Measurements from ENCODE around the gene RNF145. TPM values are rescaled to one million over a fixed set of nuclear protein-coding genes. Genes with fewer than 3 reads are reported as not detected.
A peak's percentile ranks its signal among the peaks of the same experiment; 100 is the strongest.

Gene RNF145
- total and polyA plus RNA-seq, 8 donors, result 7.0 to 96.9 (median 45.8) TPM

DNA sequence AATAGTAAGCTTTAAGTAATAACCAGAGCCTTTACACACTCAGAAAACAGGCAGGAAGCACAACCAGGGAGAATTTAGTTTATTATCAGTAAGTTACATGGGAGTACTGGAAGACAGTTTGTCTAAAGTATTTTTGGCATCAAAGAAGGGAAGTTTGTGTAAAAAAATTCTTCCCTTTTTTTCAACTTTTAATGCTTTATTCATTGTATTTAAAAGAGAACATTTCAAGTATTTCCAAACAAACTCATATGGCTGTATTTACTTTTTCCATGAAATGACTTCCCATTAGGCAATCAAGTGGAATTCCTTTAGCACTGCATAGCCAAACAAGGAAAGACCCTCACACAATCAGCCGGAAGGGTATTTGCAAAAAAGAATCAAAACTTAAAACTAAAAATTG lies 26.7 kb downstream of the RNF145 start:
- H3K9me3 ChIP-seq, result no peaks in the 10 kb centered on the region
- peaks cover 33 to 99% (median 68%) of the 10 kb centered on the region in 4 donors for H3K4me1 ChIP-seq
- intact Hi-C loops (cut with DNase I; ENCODE audit: low total_unique reads), result no loop called here
- no peaks in the 10 kb centered on the region for H3K27me3 ChIP-seq
- 51 to 69% (median 59%) methylated on average over 1 of the region's 1 CpG for WGBS, 5 donors
- no peak for TF ChIP-seq POLR2AphosphoS5 (IDR thresholded peaks at IDR 0.05)
- peaks cover 0 to 8% (median 3%) of the 10 kb centered on the region in 4 donors for H3K36me3 ChIP-seq
- DNase-seq, result peak in 1 of 2 donors; percentile 45
- no peak overlapping the region for H3K4me3 ChIP-seq
- peak overlapping the region in 4 of 5 donors; percentile 16 to 75 (median 46) for H3K27ac ChIP-seq

DNA sequence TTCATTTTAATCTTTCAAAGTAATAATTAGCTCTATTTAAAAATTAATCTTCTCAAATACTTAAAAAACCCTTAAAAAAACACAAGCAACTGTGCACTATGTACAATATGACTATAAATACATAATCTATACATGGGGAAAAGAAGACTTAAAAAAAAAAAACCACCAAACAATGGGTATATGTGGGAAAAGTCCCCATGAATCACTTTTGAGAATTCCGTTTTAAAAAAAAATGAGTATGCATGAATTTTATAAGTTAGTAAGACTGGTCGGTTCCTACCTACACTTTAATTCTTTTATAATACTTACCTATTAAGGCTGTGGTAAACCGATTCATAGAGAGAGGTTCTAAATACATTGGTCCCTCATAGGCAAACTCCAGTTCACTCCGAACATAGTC lies 27.7 kb downstream of the RNF145 start:
- DNase-seq, result no peak
- H3K4me1 ChIP-seq, result peaks cover 24 to 96% (median 60%) of the 10 kb centered on the region in 4 donors
- intact Hi-C loops (cut with DNase I; ENCODE audit: low total_unique reads), result no loop called here
- no peak for TF ChIP-seq EP300 (IDR thresholded peaks at IDR 0.05)
- TF ChIP-seq POLR2A (IDR thresholded peaks at IDR 0.05), result no peak
- TF ChIP-seq, protein P1, sequence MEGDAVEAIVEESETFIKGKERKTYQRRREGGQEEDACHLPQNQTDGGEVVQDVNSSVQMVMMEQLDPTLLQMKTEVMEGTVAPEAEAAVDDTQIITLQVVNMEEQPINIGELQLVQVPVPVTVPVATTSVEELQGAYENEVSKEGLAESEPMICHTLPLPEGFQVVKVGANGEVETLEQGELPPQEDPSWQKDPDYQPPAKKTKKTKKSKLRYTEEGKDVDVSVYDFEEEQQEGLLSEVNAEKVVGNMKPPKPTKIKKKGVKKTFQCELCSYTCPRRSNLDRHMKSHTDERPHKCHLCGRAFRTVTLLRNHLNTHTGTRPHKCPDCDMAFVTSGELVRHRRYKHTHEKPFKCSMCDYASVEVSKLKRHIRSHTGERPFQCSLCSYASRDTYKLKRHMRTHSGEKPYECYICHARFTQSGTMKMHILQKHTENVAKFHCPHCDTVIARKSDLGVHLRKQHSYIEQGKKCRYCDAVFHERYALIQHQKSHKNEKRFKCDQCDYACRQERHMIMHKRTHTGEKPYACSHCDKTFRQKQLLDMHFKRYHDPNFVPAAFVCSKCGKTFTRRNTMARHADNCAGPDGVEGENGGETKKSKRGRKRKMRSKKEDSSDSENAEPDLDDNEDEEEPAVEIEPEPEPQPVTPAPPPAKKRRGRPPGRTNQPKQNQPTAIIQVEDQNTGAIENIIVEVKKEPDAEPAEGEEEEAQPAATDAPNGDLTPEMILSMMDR (IDR thresholded peaks at IDR 0.05), result no peak
- TF ChIP-seq POLR2AphosphoS5 (IDR thresholded peaks at IDR 0.05), result no peak
- H3K9me3 ChIP-seq, result no peaks in the 10 kb centered on the region
- peaks cover 0 to 5% (median 2%) of the 10 kb centered on the region in 4 donors for H3K36me3 ChIP-seq
- WGBS, 5 donors, result 84 to 92% (median 90%) methylated on average over 4 of the region's 4 CpGs
- peak overlapping the region in 1 of 5 donors; percentile 75 for H3K27ac ChIP-seq
- H3K27me3 ChIP-seq, result no peaks in the 10 kb centered on the region
- H3K4me3 ChIP-seq, result no peak overlapping the region

DNA sequence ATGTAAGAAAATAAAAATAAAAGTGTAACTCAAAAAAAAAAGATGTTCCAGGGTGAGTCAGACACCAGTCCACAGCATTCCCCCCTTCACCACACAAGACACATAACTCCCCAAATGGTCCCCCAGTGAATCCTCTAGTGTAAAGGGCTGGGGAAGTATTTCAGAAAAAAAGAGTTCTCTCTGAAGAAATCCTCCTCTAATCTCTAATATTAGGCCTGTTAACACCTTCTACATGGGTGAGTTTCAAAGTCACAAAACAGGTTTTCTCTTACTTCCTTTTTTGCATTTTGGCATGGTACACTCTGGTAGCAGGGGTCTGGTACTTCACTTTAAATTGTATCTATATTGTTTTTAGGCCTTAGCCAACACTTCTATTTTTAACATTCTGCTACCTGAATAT lies 28.2 kb downstream of the RNF145 start:
- DNase-seq, result peak in 1 of 2 donors; percentile 27
- Histone ChIP-seq H3K4me3 (no peak overlapping the region), H3K27me3 (no peaks in the 10 kb centered on the region), H3K27ac (peak overlapping the region in 2 of 5 donors; percentile 75), H3K4me1 (peaks cover 24 to 97% (median 60%) of the 10 kb centered on the region in 4 donors), H3K36me3 (peaks cover 0 to 9% (median 7%) of the 10 kb centered on the region in 4 donors), H3K9me3 (no peaks in the 10 kb centered on the region)
- intact Hi-C loops (cut with DNase I; ENCODE audit: low total_unique reads), result no loop called here
- TF ChIP-seq, protein P1 (IDR thresholded peaks at IDR 0.05), result no peak
- no peak for TF ChIP-seq EP300 (IDR thresholded peaks at IDR 0.05)
- no peak for TF ChIP-seq POLR2AphosphoS5 (IDR thresholded peaks at IDR 0.05)
- TF ChIP-seq POLR2A (IDR thresholded peaks at IDR 0.05), result no peak

DNA sequence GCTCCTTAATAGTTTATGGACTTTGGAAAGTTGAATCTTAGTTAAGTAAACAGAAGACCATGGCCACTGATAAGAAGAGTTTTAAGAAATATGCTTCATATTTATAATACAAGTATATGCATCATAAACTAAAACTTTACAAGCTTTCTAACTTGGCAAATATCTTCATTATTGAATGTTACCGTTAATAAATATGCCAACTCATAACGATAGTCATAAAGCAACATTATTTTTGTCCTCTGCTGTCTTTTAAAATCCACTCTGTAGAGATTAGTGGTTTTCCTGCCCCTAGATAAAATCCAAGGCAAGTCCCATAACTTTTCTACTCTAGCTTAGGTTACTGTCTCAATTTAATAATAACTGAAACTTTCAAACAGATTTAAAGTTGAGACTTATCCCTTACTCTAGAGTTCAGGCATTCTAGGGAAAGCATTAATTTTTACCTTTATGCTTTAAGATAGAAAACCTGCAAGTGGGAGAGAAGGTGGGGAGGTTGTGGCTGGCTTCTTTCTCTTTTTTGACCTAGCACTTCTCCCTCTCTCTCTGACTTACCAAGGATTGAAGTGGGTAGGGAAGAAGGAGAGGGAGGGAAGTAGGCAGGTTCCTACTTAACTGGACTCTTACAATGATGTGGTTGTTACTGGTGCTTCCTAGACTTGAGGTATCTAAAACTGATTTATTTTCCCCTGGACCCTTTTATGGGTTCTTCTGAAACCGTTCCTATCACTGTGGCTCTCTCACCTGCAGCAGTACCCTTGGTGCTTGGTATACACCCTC lies 29.6 kb downstream of the RNF145 start:
- peak overlapping the region in 4 of 5 donors; percentile 47 to 75 (median 64) for H3K27ac ChIP-seq
- H3K4me1 ChIP-seq, result peaks cover 12 to 97% (median 61%) of the 10 kb centered on the region in 4 donors
- no peaks in the 10 kb centered on the region for H3K27me3 ChIP-seq
- H3K9me3 ChIP-seq, result no peaks in the 10 kb centered on the region
- H3K4me3 ChIP-seq, result no peak overlapping the region
- intact Hi-C loops (cut with DNase I; ENCODE audit: low total_unique reads), result no loop called here
- no peak for DNase-seq
- WGBS, 5 donors, result 60 to 70% (median 61%) methylated on average over 3 of the region's 3 CpGs
- H3K36me3 ChIP-seq, result peaks cover 0 to 12% (median 10%) of the 10 kb centered on the region in 4 donors
- TF ChIP-seq POLR2A (IDR thresholded peaks at IDR 0.05), result no peak
- TF ChIP-seq POLR2AphosphoS5 (IDR thresholded peaks at IDR 0.05), result no peak
- TF ChIP-seq EP300 (IDR thresholded peaks at IDR 0.05), result no peak
- TF ChIP-seq, protein P1 (IDR thresholded peaks at IDR 0.05), result no peak

DNA sequence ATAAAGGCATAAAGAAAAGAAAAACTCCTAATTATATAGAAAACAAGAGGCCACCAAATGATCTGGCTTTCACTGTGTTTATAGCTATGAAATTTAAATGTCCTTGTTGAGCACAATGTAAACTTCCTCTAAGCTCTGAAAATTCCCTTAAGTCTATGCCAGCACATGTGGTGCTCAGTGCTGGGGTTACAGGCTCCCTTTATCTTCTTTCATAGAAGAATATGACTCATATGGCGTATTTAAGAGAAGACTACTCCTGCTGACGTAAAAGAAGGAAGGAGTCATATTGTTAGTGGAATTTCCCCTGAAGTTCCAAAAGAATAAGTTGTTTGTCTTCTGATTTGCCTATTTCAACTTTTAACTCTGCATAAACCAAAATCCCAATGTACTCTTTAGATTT lies 30.4 kb downstream of the RNF145 start:
- H3K27ac ChIP-seq, result peak overlapping the region in 4 of 5 donors; percentile 47 to 75 (median 64)

More for the DNA sequence above, 30.4 kb downstream of the RNF145 start:
- peak in 1 of 2 donors; percentile 84 for DNase-seq
- intact Hi-C loops (cut with DNase I; ENCODE audit: low total_unique reads), result no loop called here
- WGBS, 5 donors, result 16 to 37% (median 20%) methylated on average over 2 of the region's 2 CpGs
- Histone ChIP-seq H3K4me1 (peaks cover 12 to 97% (median 64%) of the 10 kb centered on the region in 4 donors), H3K27me3 (no peaks in the 10 kb centered on the region), H3K9me3 (no peaks in the 10 kb centered on the region), H3K4me3 (no peak overlapping the region), H3K36me3 (peaks cover 0 to 16% (median 10%) of the 10 kb centered on the region in 4 donors)
- no peak for TF ChIP-seq EP300 (IDR thresholded peaks at IDR 0.05)
- TF ChIP-seq, protein P1 (IDR thresholded peaks at IDR 0.05), result no peak
- TF ChIP-seq POLR2A (IDR thresholded peaks at IDR 0.05), result no peak
- TF ChIP-seq POLR2AphosphoS5 (IDR thresholded peaks at IDR 0.05), result peak in 2 of 3 donors; percentile 56 to 89
